Activated naive CD8-positive, alpha-beta T cell (primary cell): ENCODE measurements around the gene RNF13.
"Not testable (repeated sequence)": the region's sequence is repeated elsewhere in the genome, so short reads cannot be mapped to it uniquely, and the experiment has no call there.

Source experiments
- H3K27ac Mint-ChIP-seq: one replicate; pipeline ENCODE4 v1.8.0; 2021; ENCODE audit warnings: mixed read lengths
- H3K27me3 Mint-ChIP-seq: one replicate; pipeline ENCODE4 v1.8.0; 2021; ENCODE audit warnings: mixed read lengths
- H3K36me3 Mint-ChIP-seq: one replicate; pipeline ENCODE4 v1.8.0; 2021; ENCODE audit warnings: mixed read lengths
- H3K4me1 Mint-ChIP-seq: one replicate; pipeline ENCODE4 v1.8.0; 2021; ENCODE audit warnings: low read depth, mixed read lengths
- H3K4me3 Mint-ChIP-seq: one replicate; pipeline ENCODE4 v1.8.0; 2021; ENCODE audit warnings: mild to moderate bottlenecking, mixed read lengths
- H3K9me3 Mint-ChIP-seq: one replicate; pipeline ENCODE4 v1.8.0; 2021; ENCODE audit warnings: low read depth, mixed read lengths

RNF13 gene

GRCh38 chr3:149983053-149983452 lies 170.0 kb downstream of the RNF13 start:
- H3K27ac Mint-ChIP-seq, H3K27me3 Mint-ChIP-seq, H3K4me3 Mint-ChIP-seq, H3K4me1 Mint-ChIP-seq, H3K36me3 Mint-ChIP-seq, H3K9me3 Mint-ChIP-seq: not testable (repeated sequence)

GRCh38 chr3:149983628-149984027 lies 170.6 kb downstream of the RNF13 start:
- Mint-ChIP-seq H3K27me3 (peaks cover 5% of the 10 kb centered on the region), H3K9me3 (no peaks in the 10 kb centered on the region), H3K36me3 (no peaks in the 10 kb centered on the region), H3K4me3 (no peak overlapping the region), H3K4me1 (no peaks in the 10 kb centered on the region), H3K27ac (no peak overlapping the region)

GRCh38 chr3:149989307-149989706 lies 176.3 kb downstream of the RNF13 start:
- peaks cover 6% of the 10 kb centered on the region for H3K9me3 Mint-ChIP-seq
- no peak overlapping the region for H3K27ac Mint-ChIP-seq
- peaks cover 7% of the 10 kb centered on the region for H3K27me3 Mint-ChIP-seq
- H3K4me3 Mint-ChIP-seq: no peak overlapping the region
- H3K4me1 Mint-ChIP-seq: no peaks in the 10 kb centered on the region
- H3K36me3 Mint-ChIP-seq: peaks cover 3% of the 10 kb centered on the region

- no peak overlapping the region for H3K4me3 Mint-ChIP-seq
- H3K36me3 Mint-ChIP-seq: peaks cover 3% of the 10 kb centered on the region
- no peaks in the 10 kb centered on the region for H3K4me1 Mint-ChIP-seq
- peaks cover 15% of the 10 kb centered on the region for H3K9me3 Mint-ChIP-seq
- H3K27me3 Mint-ChIP-seq: peaks cover 8% of the 10 kb centered on the region
- H3K27ac Mint-ChIP-seq: no peak overlapping the region
Measured at GRCh38 chr3:149990423-149990948, 177.5 kb downstream of the RNF13 start.

GRCh38 chr3:149992416-149993058 lies 179.5 kb downstream of the RNF13 start:
- H3K27ac Mint-ChIP-seq: no peak overlapping the region
- H3K9me3 Mint-ChIP-seq: peaks cover 20% of the 10 kb centered on the region
- H3K4me3 Mint-ChIP-seq: no peak overlapping the region
- H3K27me3 Mint-ChIP-seq: peaks cover 12% of the 10 kb centered on the region
- peaks cover 3% of the 10 kb centered on the region for H3K36me3 Mint-ChIP-seq
- H3K4me1 Mint-ChIP-seq: no peaks in the 10 kb centered on the region

GRCh38 chr3:149998946-149999345 lies 185.9 kb downstream of the RNF13 start:
- Mint-ChIP-seq H3K27me3 (peaks cover 12% of the 10 kb centered on the region), H3K9me3 (peaks cover 25% of the 10 kb centered on the region), H3K4me3 (no peak overlapping the region), H3K36me3 (no peaks in the 10 kb centered on the region), H3K27ac (no peak overlapping the region), H3K4me1 (no peaks in the 10 kb centered on the region)

- Mint-ChIP-seq H3K4me3 (no peak overlapping the region), H3K4me1 (no peaks in the 10 kb centered on the region), H3K27me3 (peaks cover 12% of the 10 kb centered on the region), H3K9me3 (peaks cover 25% of the 10 kb centered on the region), H3K27ac (no peak overlapping the region), H3K36me3 (no peaks in the 10 kb centered on the region)
Measured at GRCh38 chr3:149999421-149999820, 186.4 kb downstream of the RNF13 start.

- H3K36me3 Mint-ChIP-seq: no peaks in the 10 kb centered on the region
- H3K9me3 Mint-ChIP-seq: peaks cover 14% of the 10 kb centered on the region
- peaks cover 9% of the 10 kb centered on the region for H3K27me3 Mint-ChIP-seq
- no peak overlapping the region for H3K4me3 Mint-ChIP-seq
- no peak overlapping the region for H3K27ac Mint-ChIP-seq
- no peaks in the 10 kb centered on the region for H3K4me1 Mint-ChIP-seq
Measured at GRCh38 chr3:150000641-150001040, 187.6 kb downstream of the RNF13 start.

- H3K36me3 Mint-ChIP-seq: no peaks in the 10 kb centered on the region
- no peak overlapping the region for H3K27ac Mint-ChIP-seq
- no peaks in the 10 kb centered on the region for H3K4me1 Mint-ChIP-seq
- no peaks in the 10 kb centered on the region for H3K9me3 Mint-ChIP-seq
- H3K4me3 Mint-ChIP-seq: no peak overlapping the region
- H3K27me3 Mint-ChIP-seq: peaks cover 3% of the 10 kb centered on the region
Measured at GRCh38 chr3:150005243-150006112, 192.5 kb downstream of the RNF13 start.

GRCh38 chr3:150006794-150007193 lies 193.8 kb downstream of the RNF13 start:
- Mint-ChIP-seq H3K9me3 (no peaks in the 10 kb centered on the region), H3K4me1 (no peaks in the 10 kb centered on the region), H3K36me3 (no peaks in the 10 kb centered on the region), H3K27me3 (peaks cover 3% of the 10 kb centered on the region), H3K4me3 (no peak overlapping the region), H3K27ac (no peak overlapping the region)
